GM12892 (cell line): Measurements from ENCODE around the gene KIF18B.
A peak's percentile ranks its signal among the peaks of the same experiment; 100 is the strongest.

ENCODE experiments used
- DNase-seq: peaks from one replicate; pipeline ENCODE4 v3.0.0; 2011; ENCODE audit not compliant: insufficient read length
- FAIRE-seq: peaks from 2 replicates; lab custom pipeline; 2011; peaks lifted over from hg19 to GRCh38; lab: Jason Lieb, UNC
- POLR2A ChIP-seq: IDR thresholded peaks from 2 replicates; pipeline ENCODE4 v1.6.1; 2011; ENCODE audit warnings: low read depth, low read length, control low read depth
- POLR2AphosphoS5 ChIP-seq: IDR thresholded peaks from 2 replicates; pipeline ENCODE4 v1.6.1; 2011; ENCODE audit warnings: low read depth, low read length, control low read depth
- TAF1 ChIP-seq: IDR thresholded peaks from 2 replicates; pipeline ENCODE4 v1.6.1; 2011; ENCODE audit warnings: low read depth, mild to moderate bottlenecking, control low read depth, low read length, borderline replicate concordance

KIF18B gene

GRCh38 chr17:44979426-44979995 lies 31.9 kb upstream of the KIF18B start:
- DNase-seq (no peak), FAIRE-seq (no peak)
- no peak for TF ChIP-seq POLR2AphosphoS5
- no peak for TF ChIP-seq POLR2A
- TF ChIP-seq TAF1: no peak

DNA sequence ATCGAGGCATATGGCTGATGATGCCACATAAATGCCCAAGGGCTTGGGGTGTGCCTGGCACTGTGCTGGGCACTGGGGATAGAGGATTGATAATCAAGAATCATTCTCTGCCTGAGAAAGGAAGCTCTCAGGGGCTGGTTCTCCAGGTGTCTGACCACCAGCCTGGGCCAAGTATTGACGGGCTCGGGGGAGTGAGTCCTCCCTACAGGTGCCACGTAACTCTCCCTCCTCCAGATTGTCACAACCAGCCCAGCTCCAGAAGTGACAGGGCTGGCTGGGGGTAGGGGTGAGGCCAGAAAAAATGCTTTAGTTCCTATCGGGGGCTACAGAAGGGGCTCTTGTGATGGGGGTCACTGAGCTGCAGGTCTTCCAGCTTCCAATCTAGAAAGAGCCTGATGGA lies 31.2 kb upstream of the KIF18B start:
- TF ChIP-seq POLR2AphosphoS5 (no peak), POLR2A (no peak), TAF1 (no peak)
- FAIRE-seq: no peak
- no peak for DNase-seq

GRCh38 chr17:44977814-44978550 lies 30.4 kb upstream of the KIF18B start:
- no peak for FAIRE-seq
- TF ChIP-seq TAF1 (no peak), POLR2A (no peak), POLR2AphosphoS5 (no peak)
- DNase-seq: no peak

DNA sequence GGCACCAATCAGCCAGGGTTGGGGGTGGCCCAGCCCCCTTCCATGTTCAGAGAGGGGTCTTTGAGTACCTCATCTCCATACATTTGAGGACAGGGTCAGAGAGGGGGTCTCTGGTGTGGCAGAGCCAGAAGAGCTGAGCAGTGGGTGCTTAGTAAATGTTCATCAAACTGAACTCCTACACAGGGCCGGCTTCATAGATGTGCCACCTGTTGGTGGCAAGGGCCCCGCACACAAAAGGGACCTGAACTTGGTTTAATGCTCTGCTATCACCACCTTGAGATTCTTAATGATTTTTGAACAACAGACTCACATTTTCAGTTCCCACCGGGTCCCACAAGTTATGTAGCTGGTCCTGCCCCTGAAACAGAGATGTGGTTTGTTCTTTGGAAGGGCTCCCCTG lies 29.5 kb upstream of the KIF18B start:
- no peak for FAIRE-seq
- TF ChIP-seq POLR2AphosphoS5 (no peak), TAF1 (no peak), POLR2A (no peak)
- no peak for DNase-seq

DNA sequence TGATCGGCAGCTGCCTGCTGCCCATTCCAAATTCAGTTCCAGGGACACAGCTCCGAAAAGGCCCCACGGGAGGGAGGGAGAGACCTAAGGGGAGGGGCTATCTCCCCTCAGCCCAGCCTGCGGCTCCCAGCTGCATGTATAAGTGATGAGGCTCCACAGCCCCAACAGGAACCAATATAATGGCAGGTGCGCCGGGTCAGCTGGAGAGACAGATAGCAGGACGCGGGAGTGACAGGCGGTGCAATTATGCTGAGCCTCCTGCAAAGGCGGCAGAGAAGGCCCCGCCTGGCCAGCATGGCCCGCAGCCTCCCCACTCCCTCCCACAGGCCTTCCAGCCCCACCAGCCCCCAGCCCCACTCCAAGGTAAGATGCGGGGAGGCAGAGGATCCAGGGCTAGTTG lies 28.6 kb upstream of the KIF18B start:
- no peak for DNase-seq
- no peak for FAIRE-seq
- TF ChIP-seq POLR2A (no peak), TAF1 (no peak), POLR2AphosphoS5 (no peak)

GRCh38 chr17:44972953-44973352 lies 25.4 kb upstream of the KIF18B start:
- no peak for FAIRE-seq
- TF ChIP-seq POLR2A (no peak), POLR2AphosphoS5 (no peak), TAF1 (no peak)
- DNase-seq: no peak

GRCh38 chr17:44971776-44972483 lies 24.4 kb upstream of the KIF18B start:
- no peak for DNase-seq
- FAIRE-seq: no peak
- TF ChIP-seq POLR2AphosphoS5 (no peak), POLR2A (no peak), TAF1 (no peak)

DNA sequence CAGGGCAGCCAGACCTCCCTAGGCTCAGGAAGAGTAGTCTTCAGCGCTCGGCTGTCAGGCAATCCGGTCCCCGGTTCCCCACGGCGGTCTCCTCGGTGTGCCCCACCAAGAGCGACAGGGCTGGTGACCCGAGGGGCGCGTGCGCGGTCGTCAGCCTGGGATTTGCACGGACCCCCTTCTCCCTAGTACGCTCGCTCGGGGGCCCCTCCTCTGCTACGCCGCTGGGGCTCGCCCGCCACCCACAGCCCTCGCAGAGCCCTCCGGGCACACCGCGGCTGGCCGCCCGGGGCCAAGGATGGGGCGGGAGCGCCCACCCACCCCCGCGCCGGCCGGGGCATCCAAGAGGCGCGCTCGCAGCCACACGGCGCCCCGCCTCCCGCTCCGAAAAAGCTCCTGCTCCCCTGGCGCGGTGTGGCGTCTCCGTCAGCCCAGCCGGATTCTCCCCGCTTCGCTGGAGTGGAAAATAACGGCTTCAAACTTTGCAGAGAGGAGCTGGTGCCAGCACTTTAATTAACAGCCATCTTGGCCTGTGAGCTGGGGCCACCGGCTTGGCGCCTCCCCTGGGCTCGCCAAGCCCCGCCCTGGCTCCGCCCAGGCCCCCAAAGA lies 22.7 kb upstream of the KIF18B start:
- no peak for FAIRE-seq
- DNase-seq: no peak
- TF ChIP-seq POLR2AphosphoS5 (no peak), POLR2A (no peak), TAF1 (no peak)

DNA sequence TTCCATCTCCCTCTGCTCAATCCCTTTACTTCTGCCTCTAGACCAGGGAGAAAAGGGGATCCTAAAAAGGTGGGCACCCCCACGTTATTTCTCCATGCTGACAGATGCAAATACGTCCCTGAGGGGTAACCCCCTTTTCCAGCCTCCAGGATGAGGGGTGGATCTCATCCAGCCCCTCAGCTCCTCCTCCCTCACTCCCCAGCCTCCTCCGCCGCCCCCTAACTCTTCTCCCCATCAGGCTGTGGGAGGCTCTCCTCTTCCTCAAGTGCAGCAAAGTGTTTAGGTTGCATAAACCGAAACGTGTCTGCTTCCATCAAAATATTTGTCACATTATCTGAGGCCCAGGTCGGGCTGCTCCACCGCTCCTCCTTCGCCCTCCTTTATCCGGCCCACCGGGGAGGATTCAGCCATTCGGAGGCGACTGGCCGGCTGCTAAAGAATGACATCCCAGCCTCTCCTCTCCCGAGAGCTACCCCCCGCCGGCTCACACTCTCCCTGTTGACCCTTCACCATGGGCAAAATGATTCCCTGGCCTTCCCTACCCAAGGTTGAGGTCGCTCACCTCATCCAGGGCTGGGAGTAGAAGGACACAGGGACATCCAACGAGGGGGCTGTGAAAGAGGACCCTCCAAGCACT lies 21.7 kb upstream of the KIF18B start:
- no peak for FAIRE-seq
- DNase-seq: no peak
- TF ChIP-seq TAF1 (no peak), POLR2AphosphoS5 (no peak), POLR2A (no peak)

- DNase-seq (peak; percentile 100), FAIRE-seq (peak; percentile 90)
- TF ChIP-seq TAF1: no peak
- TF ChIP-seq POLR2A: no peak
- TF ChIP-seq POLR2AphosphoS5: no peak
Measured at GRCh38 chr17:44968225-44969143, 20.9 kb upstream of the KIF18B start, which contains the start of gene C1QL1. Gene C1QL1, minus strand, starts transcription at chr17:44968303. Its CDS starts 255 bp downstream, at chr17:44968048.
